Nephron progenitor cell (in vitro differentiated cells): ENCODE measurements around the gene TENT5C.

Experiments
- DNase-seq: peaks from one replicate; pipeline ENCODE4 v3.0.0; 2021
- H3K27ac Mint-ChIP-seq: 2 replicates; pipeline ENCODE4 v1.8.0; 2021; ENCODE audit warnings: mild to moderate bottlenecking, moderate library complexity, mixed read lengths
- H3K27me3 Mint-ChIP-seq: 2 replicates; pipeline ENCODE4 v1.8.0; 2021; ENCODE audit warnings: mild to moderate bottlenecking, low read depth, mixed read lengths; ENCODE audit not compliant: poor library complexity
- H3K36me3 Mint-ChIP-seq: 2 replicates; pipeline ENCODE4 v1.8.0; 2021; ENCODE audit warnings: low read depth, mixed read lengths
- H3K4me1 Mint-ChIP-seq: 2 replicates; pipeline ENCODE4 v1.8.0; 2021; ENCODE audit warnings: mixed read lengths
- H3K4me3 Mint-ChIP-seq: 2 replicates; pipeline ENCODE4 v1.8.0; 2021; ENCODE audit warnings: mild to moderate bottlenecking, moderate library complexity, mixed read lengths
- H3K9me3 Mint-ChIP-seq: 2 replicates; pipeline ENCODE4 v1.8.0; 2021; ENCODE audit warnings: mild to moderate bottlenecking, moderate library complexity, mixed read lengths
- CTCF ChIP-seq: fragments of 200-600 bp; sonication (generic); IDR thresholded peaks from 2 replicates; pipeline ENCODE4 v1.5.0; 2021; ENCODE audit warnings: antibody characterized with exemption

TENT5C gene

GRCh38 chr1:117585086-117585485 is 20.8 kb upstream of the TENT5C start:
- no peak for TF ChIP-seq CTCF
- H3K9me3 Mint-ChIP-seq = no peaks in the 10 kb centered on the region
- peaks cover 8% of the 10 kb centered on the region for H3K27me3 Mint-ChIP-seq
- H3K36me3 Mint-ChIP-seq = no peaks in the 10 kb centered on the region
- no peak for DNase-seq
- H3K4me1 Mint-ChIP-seq = no peaks in the 10 kb centered on the region
- no peak overlapping the region for H3K4me3 Mint-ChIP-seq
- no peak overlapping the region for H3K27ac Mint-ChIP-seq

- Mint-ChIP-seq H3K27me3 (peaks cover 8% of the 10 kb centered on the region), H3K4me1 (peaks cover 6% of the 10 kb centered on the region), H3K36me3 (no peaks in the 10 kb centered on the region), H3K9me3 (no peaks in the 10 kb centered on the region), H3K4me3 (no peak overlapping the region), H3K27ac (no peak overlapping the region)
- no peak for DNase-seq
- TF ChIP-seq CTCF = no peak
These were observed 19.5 kb upstream of the TENT5C start for GRCh38 chr1:117586337-117586736.

GRCh38 chr1:117586747-117587498 is 18.9 kb upstream of the TENT5C start:
- H3K27ac Mint-ChIP-seq = peak overlapping the region; percentile 93

GRCh38 chr1:117587499-117588356 is 18.1 kb upstream of the TENT5C start:
- no peak for TF ChIP-seq CTCF
- no peaks in the 10 kb centered on the region for H3K36me3 Mint-ChIP-seq
- DNase-seq = no peak
- H3K27me3 Mint-ChIP-seq = peaks cover 5% of the 10 kb centered on the region
- no peaks in the 10 kb centered on the region for H3K9me3 Mint-ChIP-seq
- peaks cover 6% of the 10 kb centered on the region for H3K4me1 Mint-ChIP-seq
- H3K4me3 Mint-ChIP-seq = no peak overlapping the region
- H3K27ac Mint-ChIP-seq = peak overlapping the region; percentile 93

More at GRCh38 chr1:117586747-117587498, 18.9 kb upstream of the TENT5C start:
- H3K4me1 Mint-ChIP-seq = peaks cover 6% of the 10 kb centered on the region
- H3K9me3 Mint-ChIP-seq = no peaks in the 10 kb centered on the region
- DNase-seq = no peak
- no peaks in the 10 kb centered on the region for H3K36me3 Mint-ChIP-seq
- peaks cover 5% of the 10 kb centered on the region for H3K27me3 Mint-ChIP-seq
- H3K4me3 Mint-ChIP-seq = no peak overlapping the region
- TF ChIP-seq CTCF = no peak

GRCh38 chr1:117589544-117589943 is 16.3 kb upstream of the TENT5C start:
- H3K4me1 Mint-ChIP-seq = peaks cover 6% of the 10 kb centered on the region
- no peak overlapping the region for H3K27ac Mint-ChIP-seq
- no peaks in the 10 kb centered on the region for H3K36me3 Mint-ChIP-seq
- no peaks in the 10 kb centered on the region for H3K9me3 Mint-ChIP-seq
- no peak overlapping the region for H3K4me3 Mint-ChIP-seq
- no peak for TF ChIP-seq CTCF
- no peak for DNase-seq
- H3K27me3 Mint-ChIP-seq = peaks cover 5% of the 10 kb centered on the region
